ENCODE measurements around the gene RTKN2.

The RTKN2 gene

GRCh38 chr10:62225362-62225761 lies 43.3 kb downstream of the RTKN2 start:
- Histone ChIP-seq H3K4me3 (replicated peaks; ENCODE audit: insufficient read depth, low read length) (no peak overlapping the region), H3K27ac (replicated peaks) (no peak overlapping the region), H3K27me3 (ENCODE audit: insufficient read depth, poor library complexity, severe bottlenecking) (no peaks in the 10 kb centered on the region)
- no peak for DNase-seq (ENCODE audit: low read depth in 1 of 2, low spot score in 1 of 2)
- TF ChIP-seq CTCF (IDR thresholded peaks at IDR 0.05; ENCODE audit: insufficient read depth, low read length) (no peak), SPI1 (IDR thresholded peaks at IDR 0.05; ENCODE audit: borderline replicate concordance, low read depth) (no peak), GABPA (IDR thresholded peaks at IDR 0.05; ENCODE audit: low read depth) (no peak)

- Histone ChIP-seq H3K4me3 (replicated peaks; ENCODE audit: insufficient read depth, low read length) (no peak overlapping the region), H3K27ac (replicated peaks) (no peak overlapping the region), H3K27me3 (ENCODE audit: insufficient read depth, poor library complexity, severe bottlenecking) (no peaks in the 10 kb centered on the region)
- TF ChIP-seq GABPA (IDR thresholded peaks at IDR 0.05; ENCODE audit: low read depth): no peak
- TF ChIP-seq CTCF (IDR thresholded peaks at IDR 0.05; ENCODE audit: insufficient read depth, low read length): no peak
- no peak for TF ChIP-seq POLR2AphosphoS5 (IDR thresholded peaks at IDR 0.05; ENCODE audit: low read depth)
- TF ChIP-seq SPI1 (IDR thresholded peaks at IDR 0.05; ENCODE audit: borderline replicate concordance, low read depth): no peak
- TF ChIP-seq, protein P1, sequence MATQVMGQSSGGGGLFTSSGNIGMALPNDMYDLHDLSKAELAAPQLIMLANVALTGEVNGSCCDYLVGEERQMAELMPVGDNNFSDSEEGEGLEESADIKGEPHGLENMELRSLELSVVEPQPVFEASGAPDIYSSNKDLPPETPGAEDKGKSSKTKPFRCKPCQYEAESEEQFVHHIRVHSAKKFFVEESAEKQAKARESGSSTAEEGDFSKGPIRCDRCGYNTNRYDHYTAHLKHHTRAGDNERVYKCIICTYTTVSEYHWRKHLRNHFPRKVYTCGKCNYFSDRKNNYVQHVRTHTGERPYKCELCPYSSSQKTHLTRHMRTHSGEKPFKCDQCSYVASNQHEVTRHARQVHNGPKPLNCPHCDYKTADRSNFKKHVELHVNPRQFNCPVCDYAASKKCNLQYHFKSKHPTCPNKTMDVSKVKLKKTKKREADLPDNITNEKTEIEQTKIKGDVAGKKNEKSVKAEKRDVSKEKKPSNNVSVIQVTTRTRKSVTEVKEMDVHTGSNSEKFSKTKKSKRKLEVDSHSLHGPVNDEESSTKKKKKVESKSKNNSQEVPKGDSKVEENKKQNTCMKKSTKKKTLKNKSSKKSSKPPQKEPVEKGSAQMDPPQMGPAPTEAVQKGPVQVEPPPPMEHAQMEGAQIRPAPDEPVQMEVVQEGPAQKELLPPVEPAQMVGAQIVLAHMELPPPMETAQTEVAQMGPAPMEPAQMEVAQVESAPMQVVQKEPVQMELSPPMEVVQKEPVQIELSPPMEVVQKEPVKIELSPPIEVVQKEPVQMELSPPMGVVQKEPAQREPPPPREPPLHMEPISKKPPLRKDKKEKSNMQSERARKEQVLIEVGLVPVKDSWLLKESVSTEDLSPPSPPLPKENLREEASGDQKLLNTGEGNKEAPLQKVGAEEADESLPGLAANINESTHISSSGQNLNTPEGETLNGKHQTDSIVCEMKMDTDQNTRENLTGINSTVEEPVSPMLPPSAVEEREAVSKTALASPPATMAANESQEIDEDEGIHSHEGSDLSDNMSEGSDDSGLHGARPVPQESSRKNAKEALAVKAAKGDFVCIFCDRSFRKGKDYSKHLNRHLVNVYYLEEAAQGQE (IDR thresholded peaks at IDR 0.05; ENCODE audit: insufficient replicate concordance, low read depth): no peak
- no peak for DNase-seq (ENCODE audit: low read depth in 1 of 2, low spot score in 1 of 2)
Observed at GRCh38 chr10:62224606-62225005, 44.0 kb downstream of the RTKN2 start.

DNA sequence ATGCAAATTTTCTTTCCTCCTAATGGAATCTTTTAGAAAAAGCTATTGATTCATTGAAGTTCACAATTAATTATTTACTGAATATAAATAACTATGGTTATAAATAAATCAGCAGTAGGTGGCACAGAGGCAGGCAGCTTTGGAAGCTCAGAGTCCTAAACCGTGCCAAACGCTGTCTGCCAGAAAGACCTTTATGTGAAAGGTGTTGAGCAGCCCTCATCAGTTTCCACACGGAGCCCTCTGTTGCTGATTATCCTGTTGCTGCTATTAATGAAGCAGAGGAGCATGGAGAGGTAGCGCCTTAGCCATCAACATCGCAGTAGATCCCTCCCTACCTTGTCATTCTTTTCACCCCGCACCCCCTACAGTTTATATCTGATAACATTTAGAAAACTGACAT lies 51.0 kb downstream of the RTKN2 start:
- no peaks in the 10 kb centered on the region for H3K27me3 ChIP-seq (ENCODE audit: insufficient read depth, poor library complexity, severe bottlenecking)
- no peak overlapping the region for H3K27ac ChIP-seq (replicated peaks)
- no peak for DNase-seq (ENCODE audit: low read depth in 1 of 2, low spot score in 1 of 2)
- no peak overlapping the region for H3K4me3 ChIP-seq (replicated peaks; ENCODE audit: insufficient read depth, low read length)
- no peak for TF ChIP-seq POLR2AphosphoS5 (IDR thresholded peaks at IDR 0.05; ENCODE audit: low read depth)
- TF ChIP-seq SPI1 (IDR thresholded peaks at IDR 0.05; ENCODE audit: borderline replicate concordance, low read depth): no peak
- TF ChIP-seq CTCF (IDR thresholded peaks at IDR 0.05; ENCODE audit: insufficient read depth, low read length): no peak
- TF ChIP-seq, protein P1 (IDR thresholded peaks at IDR 0.05; ENCODE audit: insufficient replicate concordance, low read depth): no peak
- TF ChIP-seq GABPA (IDR thresholded peaks at IDR 0.05; ENCODE audit: low read depth): no peak

- H3K27me3 ChIP-seq (ENCODE audit: insufficient read depth, poor library complexity, severe bottlenecking): no peaks in the 10 kb centered on the region
- TF ChIP-seq, protein P1 (IDR thresholded peaks at IDR 0.05; ENCODE audit: insufficient replicate concordance, low read depth): no peak
- TF ChIP-seq SPI1 (IDR thresholded peaks at IDR 0.05; ENCODE audit: borderline replicate concordance, low read depth) (no peak), CTCF (IDR thresholded peaks at IDR 0.05; ENCODE audit: insufficient read depth, low read length) (no peak), POLR2AphosphoS5 (IDR thresholded peaks at IDR 0.05; ENCODE audit: low read depth) (no peak), GABPA (IDR thresholded peaks at IDR 0.05; ENCODE audit: low read depth) (no peak)
- H3K27ac ChIP-seq (replicated peaks): no peak overlapping the region
- no peak overlapping the region for H3K4me3 ChIP-seq (replicated peaks; ENCODE audit: insufficient read depth, low read length)
- DNase-seq (ENCODE audit: low read depth in 1 of 2, low spot score in 1 of 2): no peak
Observed at GRCh38 chr10:62214364-62214874, 54.2 kb downstream of the RTKN2 start.

Data from HL-60 (cell line).